Measurements from ENCODE around the gene SIVA1. TPM values are rescaled to one million over a fixed set of nuclear protein-coding genes. Genes with fewer than 3 reads are reported as not detected.

Gene SIVA1
- total RNA-seq, 1 experiment from 2014 or later, result 128 TPM

DNA sequence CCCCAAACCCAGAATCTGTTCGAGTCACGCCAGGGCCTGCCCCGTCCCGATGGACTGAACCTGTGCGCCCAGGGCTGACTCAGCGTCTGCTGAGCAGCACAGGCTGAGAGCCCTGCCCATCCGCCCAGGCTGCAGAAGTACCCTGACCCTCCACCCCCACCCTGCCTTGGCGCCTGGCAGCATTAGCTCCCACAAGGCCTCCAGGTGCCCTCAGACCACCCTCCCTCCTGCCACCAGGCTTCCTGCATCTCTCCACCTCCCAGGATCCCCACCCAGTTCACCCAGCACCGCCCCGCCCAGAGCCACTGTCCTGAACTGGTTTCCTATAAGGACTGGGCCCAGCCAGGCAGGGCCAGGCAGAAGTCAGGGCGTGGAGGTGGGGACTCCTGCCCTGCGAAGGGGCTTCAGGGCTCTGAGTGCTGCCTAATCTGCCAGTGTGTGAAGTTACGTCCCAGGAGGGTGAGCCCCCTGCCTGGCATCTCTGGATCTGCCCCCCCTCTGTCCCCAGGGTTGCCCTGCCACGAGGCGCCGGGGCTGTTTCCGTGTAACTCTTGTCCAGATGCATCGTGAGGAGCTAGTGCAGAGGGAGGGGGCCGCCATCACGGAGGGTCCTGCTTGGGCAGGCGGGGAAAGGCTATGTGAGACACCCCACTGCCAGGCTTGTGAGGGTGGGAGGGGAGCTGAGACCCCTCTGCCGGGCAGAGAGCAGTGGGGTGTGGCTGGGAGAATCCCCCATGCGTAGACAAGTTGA, 19.8 kb upstream of the SIVA1 start:
- no peak for DNase-seq (ENCODE audit: low spot score)
- CTCF ChIA-PET, result interaction anchor here (1.0 to 1.4 kb wide), 4 partner anchors 8 to 93 kb away, joined by 3 to 5 read pairs (median 4); no protein-coding TSS in a partner anchor
- Mint-ChIP-seq H3K27ac (no peak overlapping the region), H3K27me3 (ENCODE audit: low read depth) (peaks cover 3% of the 10 kb centered on the region; the same call in 1 of the 2 replicates), H3K4me3 (no peak overlapping the region), H3K36me3 (no peaks in the 10 kb centered on the region), H3K9me3 (no peaks in the 10 kb centered on the region), H3K4me1 (no peaks in the 10 kb centered on the region)
- TF ChIP-seq, protein P1, sequence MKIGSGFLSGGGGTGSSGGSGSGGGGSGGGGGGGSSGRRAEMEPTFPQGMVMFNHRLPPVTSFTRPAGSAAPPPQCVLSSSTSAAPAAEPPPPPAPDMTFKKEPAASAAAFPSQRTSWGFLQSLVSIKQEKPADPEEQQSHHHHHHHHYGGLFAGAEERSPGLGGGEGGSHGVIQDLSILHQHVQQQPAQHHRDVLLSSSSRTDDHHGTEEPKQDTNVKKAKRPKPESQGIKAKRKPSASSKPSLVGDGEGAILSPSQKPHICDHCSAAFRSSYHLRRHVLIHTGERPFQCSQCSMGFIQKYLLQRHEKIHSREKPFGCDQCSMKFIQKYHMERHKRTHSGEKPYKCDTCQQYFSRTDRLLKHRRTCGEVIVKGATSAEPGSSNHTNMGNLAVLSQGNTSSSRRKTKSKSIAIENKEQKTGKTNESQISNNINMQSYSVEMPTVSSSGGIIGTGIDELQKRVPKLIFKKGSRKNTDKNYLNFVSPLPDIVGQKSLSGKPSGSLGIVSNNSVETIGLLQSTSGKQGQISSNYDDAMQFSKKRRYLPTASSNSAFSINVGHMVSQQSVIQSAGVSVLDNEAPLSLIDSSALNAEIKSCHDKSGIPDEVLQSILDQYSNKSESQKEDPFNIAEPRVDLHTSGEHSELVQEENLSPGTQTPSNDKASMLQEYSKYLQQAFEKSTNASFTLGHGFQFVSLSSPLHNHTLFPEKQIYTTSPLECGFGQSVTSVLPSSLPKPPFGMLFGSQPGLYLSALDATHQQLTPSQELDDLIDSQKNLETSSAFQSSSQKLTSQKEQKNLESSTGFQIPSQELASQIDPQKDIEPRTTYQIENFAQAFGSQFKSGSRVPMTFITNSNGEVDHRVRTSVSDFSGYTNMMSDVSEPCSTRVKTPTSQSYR (CRISPR knock-in tag; IDR thresholded peaks at IDR 0.05), result no peak
- TF ChIP-seq ZNF232 (CRISPR knock-in tag; IDR thresholded peaks at IDR 0.05) (no peak), SMAD4 (CRISPR knock-in tag; IDR thresholded peaks at IDR 0.05) (no peak)
- TF ChIP-seq, protein P2, sequence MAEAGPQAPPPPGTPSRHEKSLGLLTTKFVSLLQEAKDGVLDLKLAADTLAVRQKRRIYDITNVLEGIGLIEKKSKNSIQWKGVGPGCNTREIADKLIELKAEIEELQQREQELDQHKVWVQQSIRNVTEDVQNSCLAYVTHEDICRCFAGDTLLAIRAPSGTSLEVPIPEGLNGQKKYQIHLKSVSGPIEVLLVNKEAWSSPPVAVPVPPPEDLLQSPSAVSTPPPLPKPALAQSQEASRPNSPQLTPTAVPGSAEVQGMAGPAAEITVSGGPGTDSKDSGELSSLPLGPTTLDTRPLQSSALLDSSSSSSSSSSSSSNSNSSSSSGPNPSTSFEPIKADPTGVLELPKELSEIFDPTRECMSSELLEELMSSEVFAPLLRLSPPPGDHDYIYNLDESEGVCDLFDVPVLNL (CRISPR knock-in tag; IDR thresholded peaks at IDR 0.05; ENCODE audit: borderline replicate concordance, low read depth), result no peak
- no peak for ATAC-seq
- POLR2A ChIA-PET, result no interaction called here

DNA sequence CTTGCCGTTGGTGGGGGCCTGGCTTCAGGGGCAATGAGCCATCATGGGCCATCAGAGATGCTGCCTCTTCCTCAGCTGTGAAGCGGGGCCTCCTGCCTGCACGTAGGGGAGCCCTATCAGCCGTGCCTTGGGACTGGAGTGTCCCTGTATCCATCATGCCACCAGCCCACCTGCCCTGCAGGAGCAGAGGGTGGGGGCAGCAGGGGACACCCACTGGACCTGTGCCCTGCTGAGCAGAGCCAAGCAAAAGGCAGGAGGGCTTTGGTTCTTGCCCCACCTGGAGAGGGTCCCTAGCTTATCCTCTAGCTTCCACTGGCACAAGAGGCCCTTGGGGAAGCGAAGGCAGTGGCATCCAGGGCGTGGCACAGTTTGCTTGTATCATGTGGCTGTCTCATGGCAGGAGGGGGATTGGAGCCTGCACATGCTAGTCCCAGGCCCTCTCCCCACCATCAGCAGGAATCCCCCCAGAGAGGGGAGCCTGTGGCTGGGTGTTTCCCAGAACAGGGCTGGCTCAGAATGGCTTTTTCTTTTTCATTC, 18.8 kb upstream of the SIVA1 start:
- Mint-ChIP-seq H3K36me3 (no peaks in the 10 kb centered on the region), H3K4me3 (no peak overlapping the region), H3K9me3 (no peaks in the 10 kb centered on the region), H3K27me3 (ENCODE audit: low read depth) (no peaks in the 10 kb centered on the region), H3K27ac (no peak overlapping the region), H3K4me1 (no peaks in the 10 kb centered on the region)
- ChIA-PET POLR2A (no interaction called here), CTCF (interaction anchor here (1.0 to 1.4 kb wide), 3 partner anchors 9 to 92 kb away, joined by 3 to 5 read pairs (median 4); no protein-coding TSS in a partner anchor)
- DNase-seq (ENCODE audit: low spot score) (no peak), ATAC-seq (no peak)
- TF ChIP-seq, protein P3, sequence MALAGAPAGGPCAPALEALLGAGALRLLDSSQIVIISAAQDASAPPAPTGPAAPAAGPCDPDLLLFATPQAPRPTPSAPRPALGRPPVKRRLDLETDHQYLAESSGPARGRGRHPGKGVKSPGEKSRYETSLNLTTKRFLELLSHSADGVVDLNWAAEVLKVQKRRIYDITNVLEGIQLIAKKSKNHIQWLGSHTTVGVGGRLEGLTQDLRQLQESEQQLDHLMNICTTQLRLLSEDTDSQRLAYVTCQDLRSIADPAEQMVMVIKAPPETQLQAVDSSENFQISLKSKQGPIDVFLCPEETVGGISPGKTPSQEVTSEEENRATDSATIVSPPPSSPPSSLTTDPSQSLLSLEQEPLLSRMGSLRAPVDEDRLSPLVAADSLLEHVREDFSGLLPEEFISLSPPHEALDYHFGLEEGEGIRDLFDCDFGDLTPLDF (CRISPR knock-in tag; IDR thresholded peaks at IDR 0.05), result no peak
- TF ChIP-seq, protein P4, sequence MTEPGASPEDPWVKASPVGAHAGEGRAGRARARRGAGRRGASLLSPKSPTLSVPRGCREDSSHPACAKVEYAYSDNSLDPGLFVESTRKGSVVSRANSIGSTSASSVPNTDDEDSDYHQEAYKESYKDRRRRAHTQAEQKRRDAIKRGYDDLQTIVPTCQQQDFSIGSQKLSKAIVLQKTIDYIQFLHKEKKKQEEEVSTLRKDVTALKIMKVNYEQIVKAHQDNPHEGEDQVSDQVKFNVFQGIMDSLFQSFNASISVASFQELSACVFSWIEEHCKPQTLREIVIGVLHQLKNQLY (CRISPR knock-in tag; IDR thresholded peaks at IDR 0.05), result no peak
- TF ChIP-seq, protein P5, sequence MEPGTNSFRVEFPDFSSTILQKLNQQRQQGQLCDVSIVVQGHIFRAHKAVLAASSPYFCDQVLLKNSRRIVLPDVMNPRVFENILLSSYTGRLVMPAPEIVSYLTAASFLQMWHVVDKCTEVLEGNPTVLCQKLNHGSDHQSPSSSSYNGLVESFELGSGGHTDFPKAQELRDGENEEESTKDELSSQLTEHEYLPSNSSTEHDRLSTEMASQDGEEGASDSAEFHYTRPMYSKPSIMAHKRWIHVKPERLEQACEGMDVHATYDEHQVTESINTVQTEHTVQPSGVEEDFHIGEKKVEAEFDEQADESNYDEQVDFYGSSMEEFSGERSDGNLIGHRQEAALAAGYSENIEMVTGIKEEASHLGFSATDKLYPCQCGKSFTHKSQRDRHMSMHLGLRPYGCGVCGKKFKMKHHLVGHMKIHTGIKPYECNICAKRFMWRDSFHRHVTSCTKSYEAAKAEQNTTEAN (CRISPR knock-in tag; IDR thresholded peaks at IDR 0.05), result no peak
- TF ChIP-seq, protein P6, sequence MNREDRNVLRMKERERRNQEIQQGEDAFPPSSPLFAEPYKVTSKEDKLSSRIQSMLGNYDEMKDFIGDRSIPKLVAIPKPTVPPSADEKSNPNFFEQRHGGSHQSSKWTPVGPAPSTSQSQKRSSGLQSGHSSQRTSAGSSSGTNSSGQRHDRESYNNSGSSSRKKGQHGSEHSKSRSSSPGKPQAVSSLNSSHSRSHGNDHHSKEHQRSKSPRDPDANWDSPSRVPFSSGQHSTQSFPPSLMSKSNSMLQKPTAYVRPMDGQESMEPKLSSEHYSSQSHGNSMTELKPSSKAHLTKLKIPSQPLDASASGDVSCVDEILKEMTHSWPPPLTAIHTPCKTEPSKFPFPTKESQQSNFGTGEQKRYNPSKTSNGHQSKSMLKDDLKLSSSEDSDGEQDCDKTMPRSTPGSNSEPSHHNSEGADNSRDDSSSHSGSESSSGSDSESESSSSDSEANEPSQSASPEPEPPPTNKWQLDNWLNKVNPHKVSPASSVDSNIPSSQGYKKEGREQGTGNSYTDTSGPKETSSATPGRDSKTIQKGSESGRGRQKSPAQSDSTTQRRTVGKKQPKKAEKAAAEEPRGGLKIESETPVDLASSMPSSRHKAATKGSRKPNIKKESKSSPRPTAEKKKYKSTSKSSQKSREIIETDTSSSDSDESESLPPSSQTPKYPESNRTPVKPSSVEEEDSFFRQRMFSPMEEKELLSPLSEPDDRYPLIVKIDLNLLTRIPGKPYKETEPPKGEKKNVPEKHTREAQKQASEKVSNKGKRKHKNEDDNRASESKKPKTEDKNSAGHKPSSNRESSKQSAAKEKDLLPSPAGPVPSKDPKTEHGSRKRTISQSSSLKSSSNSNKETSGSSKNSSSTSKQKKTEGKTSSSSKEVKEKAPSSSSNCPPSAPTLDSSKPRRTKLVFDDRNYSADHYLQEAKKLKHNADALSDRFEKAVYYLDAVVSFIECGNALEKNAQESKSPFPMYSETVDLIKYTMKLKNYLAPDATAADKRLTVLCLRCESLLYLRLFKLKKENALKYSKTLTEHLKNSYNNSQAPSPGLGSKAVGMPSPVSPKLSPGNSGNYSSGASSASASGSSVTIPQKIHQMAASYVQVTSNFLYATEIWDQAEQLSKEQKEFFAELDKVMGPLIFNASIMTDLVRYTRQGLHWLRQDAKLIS (CRISPR knock-in tag; IDR thresholded peaks at IDR 0.05; ENCODE audit: borderline replicate concordance), result no peak
- TF ChIP-seq, protein P7, sequence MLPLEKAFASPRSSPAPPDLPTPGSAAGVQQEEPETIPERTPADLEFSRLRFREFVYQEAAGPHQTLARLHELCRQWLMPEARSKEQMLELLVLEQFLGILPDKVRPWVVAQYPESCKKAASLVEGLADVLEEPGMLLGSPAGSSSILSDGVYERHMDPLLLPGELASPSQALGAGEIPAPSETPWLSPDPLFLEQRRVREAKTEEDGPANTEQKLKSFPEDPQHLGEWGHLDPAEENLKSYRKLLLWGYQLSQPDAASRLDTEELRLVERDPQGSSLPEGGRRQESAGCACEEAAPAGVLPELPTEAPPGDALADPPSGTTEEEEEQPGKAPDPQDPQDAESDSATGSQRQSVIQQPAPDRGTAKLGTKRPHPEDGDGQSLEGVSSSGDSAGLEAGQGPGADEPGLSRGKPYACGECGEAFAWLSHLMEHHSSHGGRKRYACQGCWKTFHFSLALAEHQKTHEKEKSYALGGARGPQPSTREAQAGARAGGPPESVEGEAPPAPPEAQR (CRISPR knock-in tag; IDR thresholded peaks at IDR 0.05), result no peak
- TF ChIP-seq ZNF232 (CRISPR knock-in tag; IDR thresholded peaks at IDR 0.05) (no peak), ETV6 (CRISPR knock-in tag; IDR thresholded peaks at IDR 0.05) (no peak), NR2C2 (CRISPR knock-in tag; IDR thresholded peaks at IDR 0.05) (no peak), ZNF138 (CRISPR knock-in tag; conservative IDR thresholded peaks at IDR 0.05) (no peak), RORB (CRISPR knock-in tag; IDR thresholded peaks at IDR 0.05) (no peak), ZBTB21 (CRISPR knock-in tag; IDR thresholded peaks at IDR 0.05; ENCODE audit: borderline replicate concordance) (no peak)
- TF ChIP-seq, protein P8, sequence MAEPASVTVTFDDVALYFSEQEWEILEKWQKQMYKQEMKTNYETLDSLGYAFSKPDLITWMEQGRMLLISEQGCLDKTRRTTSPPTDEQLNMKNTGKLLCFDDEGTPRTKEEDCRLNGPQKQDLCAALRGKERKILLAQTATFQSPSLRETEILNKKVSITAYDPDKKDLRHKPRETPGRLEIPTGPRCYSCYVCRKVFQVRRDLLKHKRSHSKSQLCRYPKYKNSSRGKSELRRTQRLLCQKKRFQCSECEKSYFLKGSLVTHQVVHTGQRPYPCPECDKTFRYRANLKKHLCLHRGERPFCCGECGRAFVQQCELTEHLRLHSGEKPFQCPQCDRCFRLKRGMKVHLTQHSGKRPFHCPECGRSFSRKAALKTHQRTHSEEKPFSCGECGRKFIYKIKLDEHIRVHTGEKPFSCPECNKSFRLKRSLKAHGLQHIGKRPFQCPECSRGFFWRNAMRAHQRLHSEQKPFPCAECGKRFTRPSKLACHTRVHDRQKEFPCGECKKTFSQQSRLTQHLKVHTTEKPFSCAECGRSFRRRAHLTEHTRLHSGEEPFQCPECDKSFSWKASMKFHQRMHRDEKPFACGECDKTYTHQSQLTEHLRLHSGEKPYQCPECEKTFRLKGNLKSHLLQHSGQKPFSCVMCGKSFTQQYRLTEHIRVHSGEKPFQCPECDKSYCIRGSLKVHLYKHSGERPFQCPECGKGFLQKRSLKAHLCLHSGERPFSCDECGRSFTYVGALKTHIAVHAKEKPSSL (CRISPR knock-in tag; conservative IDR thresholded peaks at IDR 0.05), result no peak
